Activated gamma-delta T cell treated with Interleukin-2 at 50 U/mL for 16 hours (primary cell): Measurements from ENCODE around the gene FAM83F.
"Not testable (repeated sequence)": the region's sequence is repeated elsewhere in the genome, so short reads cannot be mapped to it uniquely, and the experiment has no call there.

Experiments
- DNase-seq: peaks from one replicate; pipeline ENCODE4 v3.0.0-alpha.2; 2020

Gene FAM83F

DNA sequence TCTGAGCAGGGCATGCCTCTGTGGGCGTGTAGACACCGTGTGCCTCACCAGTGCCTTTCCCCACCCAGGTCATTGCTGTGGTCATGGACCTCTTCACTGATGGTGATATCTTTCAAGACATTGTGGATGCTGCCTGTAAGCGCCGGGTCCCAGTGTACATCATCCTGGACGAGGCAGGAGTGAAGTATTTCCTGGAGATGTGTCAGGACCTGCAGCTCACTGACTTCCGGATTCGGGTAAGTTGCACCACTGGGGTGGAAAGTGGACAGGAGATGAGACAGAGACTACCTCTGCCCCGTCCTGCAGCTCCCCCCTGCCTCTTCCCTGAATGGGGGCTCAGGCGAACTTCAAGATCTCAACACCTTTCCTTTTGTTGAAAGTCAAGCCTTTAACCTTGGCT is 24.3 kb downstream of the FAM83F start:
- no peak for DNase-seq

DNA sequence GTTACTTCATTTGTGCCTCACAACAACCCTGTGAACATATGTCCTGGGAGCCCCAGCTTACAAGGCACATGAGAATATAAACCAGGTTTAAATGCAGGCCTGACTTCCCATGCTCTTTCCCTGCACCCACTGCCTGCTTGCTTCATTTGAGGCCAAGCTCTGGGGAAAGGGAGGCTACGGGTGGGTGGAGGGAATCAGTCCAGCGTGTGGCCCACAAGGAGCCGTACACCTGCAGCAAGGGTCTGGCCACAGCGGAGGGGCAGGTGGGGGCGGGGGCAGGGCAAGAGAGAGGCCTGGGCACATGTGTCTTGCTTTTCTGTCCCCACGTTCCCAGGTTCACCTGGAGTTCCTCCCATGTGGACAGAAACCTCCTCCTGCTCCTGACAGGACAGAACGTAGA is 26.2 kb downstream of the FAM83F start:
- DNase-seq, result no peak

DNA sequence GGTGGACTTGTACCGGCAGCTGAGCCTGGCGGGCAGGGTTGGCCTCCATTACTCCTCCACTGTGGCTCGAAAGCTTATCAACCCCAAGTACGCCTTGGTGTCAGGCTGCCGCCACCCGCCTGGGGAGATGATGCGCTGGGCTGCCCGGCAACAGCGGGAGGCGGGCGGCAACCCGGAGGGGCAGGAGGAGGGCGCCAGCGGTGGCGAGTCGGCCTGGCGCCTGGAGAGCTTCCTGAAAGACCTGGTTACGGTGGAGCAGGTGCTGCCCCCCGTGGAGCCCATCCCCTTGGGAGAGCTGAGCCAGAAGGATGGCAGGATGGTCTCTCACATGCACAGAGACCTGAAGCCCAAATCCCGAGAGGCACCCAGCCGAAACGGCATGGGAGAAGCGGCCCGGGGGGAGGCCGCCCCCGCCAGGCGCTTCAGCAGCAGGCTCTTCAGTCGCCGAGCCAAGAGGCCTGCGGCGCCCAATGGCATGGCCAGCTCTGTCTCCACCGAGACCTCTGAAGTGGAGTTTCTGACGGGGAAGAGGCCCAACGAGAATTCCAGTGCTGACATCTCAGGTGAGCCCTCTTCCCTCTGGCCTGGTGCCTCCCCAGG is 26.7 kb downstream of the FAM83F start:
- DNase-seq, result no peak

DNA sequence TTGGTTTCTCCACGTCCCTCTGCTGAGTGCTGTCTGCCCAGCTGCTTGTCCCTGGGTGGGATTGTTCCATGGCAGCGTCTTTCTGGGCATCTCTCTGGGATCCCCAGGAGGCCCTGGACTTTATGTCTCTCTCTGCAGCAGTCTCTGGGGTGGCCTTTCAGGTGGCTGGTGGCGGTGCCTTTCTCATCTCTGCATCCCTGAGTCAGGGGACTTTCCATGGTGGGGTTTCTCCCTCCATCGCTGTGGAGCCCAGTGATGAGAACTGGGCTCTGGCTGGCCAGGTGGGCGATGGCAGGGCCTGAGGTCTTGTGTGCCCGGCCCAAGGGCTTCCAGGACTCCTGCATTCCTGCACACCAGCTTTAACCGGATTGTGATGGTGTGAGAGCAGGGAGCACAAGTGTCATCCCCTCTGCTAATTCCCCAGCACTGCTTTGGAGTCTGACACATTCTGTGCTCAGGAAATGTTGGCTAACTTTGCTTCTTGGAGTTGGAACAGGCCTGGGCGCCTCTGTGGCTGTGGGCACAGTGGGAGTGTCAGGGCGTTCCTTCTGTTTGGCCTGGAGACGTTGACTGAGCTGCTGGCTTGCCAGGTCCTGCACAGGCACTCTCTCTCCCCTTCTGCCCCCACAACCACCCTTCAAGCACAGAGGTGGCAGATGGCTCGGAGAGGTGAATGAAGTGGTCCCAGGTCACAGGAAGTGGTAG is 27.9 kb downstream of the FAM83F start:
- no peak for DNase-seq

DNA sequence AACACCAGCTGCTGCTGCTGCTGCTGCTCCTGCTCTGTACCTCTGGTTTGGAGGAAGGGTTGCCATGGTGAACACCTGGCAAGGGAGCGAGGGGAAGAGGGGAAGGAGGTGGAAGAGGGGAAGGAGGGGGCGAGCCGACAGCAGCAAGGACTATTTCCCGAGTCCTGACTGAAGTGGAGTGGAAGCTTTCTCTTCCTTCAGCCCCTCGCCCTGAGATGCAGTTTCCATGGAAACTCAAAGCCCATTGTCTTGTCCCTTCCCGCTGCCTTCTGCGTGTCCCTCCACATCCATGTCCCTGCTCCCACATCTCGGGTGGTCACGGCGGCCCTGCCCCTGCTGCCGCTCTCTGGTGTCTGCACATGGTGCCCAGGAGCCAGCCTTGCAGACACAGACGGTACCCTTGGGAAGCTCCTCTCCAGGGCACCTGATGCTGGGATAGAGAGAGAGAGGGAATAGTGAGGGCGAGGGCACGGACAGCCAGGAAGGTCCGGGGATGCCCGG is 28.6 kb downstream of the FAM83F start:
- DNase-seq, result no peak

DNA sequence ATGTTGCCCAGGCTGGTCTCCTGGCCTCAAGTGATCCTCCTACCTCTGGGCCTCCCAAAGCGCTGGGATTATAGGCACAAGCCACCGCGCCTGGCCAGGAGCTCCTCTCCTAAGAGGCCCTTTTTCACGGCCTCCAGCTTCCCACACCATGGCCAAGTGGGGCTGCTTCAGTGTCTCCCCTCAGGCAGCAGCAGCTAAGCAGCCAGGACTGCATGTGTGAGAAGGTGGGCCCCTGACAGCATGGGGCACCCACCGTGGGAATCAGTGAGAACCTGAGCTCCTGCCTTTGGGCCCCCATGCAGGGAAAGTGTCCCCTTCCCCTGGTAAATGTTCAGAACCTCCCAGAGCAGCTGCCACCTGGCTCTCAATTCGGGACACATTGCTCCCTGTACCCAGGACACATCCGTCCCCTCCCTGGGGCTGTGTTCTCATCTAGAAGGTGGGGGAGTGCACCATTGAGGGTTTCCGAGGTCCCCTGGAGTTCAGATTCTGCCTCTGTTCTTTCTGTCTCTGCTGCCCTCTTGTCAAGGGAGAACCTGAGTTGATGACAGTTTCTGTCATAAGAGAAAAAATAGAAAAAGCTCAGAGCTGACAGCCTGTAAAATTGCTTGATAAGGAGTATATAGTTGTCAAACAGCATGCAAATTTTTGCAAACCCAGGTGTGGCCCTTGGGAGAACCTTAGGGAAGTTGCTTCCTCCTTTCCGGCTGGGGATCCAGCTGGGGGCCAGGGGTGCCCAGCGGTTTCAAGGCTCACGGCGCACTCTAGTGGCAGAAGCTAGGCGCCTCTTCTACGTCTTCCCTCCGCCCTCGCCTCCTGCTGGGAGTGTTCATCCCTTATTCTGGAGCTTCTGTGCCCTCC is 29.7 kb downstream of the FAM83F start:
- peak; percentile 54 for DNase-seq

DNA sequence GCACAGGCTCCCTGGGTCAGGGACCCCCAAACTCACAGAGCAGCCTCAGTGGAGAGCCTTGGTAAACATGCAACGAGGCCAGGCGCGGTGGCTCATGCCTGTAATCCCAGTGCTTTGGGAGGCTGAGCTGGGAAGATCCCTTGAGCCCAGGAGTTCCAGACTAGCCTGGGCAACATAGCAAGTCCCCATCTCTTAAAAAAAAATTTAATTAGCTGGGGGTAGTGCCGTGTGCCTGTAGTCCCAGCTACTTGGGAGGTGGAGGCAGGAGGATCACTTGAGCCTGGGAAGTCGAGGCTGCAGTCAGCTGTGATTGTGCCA is 30.3 kb downstream of the FAM83F start:
- DNase-seq, result not testable (repeated sequence)

DNA sequence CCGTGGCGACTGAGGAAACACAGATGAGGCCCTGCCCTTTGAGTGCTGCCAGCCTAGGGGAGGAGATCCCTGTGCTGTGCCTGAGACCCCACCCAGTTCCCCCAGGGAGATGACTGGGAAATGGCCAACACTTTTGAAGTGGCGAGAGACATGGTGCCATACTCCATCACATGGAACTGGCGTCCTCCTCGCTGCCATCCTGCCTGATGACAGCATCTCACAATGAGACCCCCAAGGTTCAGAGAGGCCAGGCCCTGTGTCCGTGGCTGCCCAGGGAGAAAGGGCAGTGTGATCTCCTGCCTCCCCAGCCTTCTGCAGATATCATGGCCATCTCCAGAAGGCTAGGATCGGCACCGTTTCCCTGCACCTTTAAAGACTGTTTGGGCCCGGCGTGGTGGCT is 31.1 kb downstream of the FAM83F start:
- no peak for DNase-seq

DNA sequence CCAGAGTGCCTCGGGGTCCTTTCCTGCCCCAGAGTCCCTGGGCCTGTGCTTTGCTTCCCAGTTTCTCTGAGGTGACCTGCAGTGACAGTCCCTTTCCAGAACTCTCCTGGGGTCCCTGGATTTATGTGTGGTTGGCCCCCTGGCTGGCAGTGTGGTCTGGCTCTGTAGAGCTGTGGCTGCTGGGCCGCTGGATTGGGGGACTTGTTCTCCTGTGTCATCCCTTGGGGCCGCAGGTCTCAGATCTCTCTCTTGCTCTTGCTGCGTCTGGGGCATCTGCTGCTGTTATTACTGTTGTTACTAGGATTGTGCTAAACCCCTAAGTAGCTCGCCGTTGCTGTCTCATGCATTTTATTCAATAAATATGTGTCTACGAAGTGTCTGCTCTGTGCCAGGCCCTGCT is 31.9 kb downstream of the FAM83F start:
- DNase-seq, result no peak

DNA sequence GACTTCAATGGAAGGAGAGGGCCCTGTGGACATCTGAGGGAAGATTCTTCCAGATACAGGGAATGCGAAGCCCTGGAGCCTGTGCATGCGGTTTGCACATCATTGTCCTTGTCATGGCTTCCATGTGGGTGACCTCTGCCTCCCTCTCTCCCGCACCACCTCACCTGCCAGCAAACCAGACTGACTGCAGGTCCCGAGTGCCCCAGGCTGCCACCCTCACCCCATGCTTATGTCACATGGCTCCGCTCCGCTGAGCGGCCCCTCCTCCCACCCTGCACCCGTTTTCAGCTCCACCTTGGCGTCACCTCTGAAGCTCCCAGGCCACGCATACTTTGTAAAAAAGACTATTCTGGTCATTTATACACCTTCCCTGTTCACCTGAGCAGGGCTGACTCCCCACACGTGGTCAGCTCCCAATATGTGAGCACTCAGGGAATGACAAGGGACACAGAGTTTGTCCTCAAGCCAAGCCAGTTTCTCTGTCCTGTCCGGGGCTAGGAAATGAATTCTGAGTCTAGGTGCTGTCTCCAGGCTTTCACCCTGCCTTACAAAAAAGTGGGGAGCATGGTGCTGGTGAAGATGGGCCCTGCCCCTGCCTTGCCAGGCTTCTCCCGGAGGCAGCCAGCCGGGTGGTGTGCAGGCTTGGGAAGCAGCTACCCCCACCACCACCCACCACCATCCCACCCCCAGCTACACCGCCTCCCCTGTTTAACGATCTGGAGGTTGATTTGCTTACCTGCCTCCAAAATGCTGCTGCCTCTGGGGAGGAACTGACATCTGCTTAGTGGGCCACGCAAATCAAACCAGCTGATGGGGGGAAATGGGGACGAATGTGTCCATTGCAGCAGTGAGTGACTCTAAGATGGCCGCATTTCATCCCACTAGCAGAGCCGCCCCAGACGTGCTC is 32.7 kb downstream of the FAM83F start:
- no peak for DNase-seq

DNA sequence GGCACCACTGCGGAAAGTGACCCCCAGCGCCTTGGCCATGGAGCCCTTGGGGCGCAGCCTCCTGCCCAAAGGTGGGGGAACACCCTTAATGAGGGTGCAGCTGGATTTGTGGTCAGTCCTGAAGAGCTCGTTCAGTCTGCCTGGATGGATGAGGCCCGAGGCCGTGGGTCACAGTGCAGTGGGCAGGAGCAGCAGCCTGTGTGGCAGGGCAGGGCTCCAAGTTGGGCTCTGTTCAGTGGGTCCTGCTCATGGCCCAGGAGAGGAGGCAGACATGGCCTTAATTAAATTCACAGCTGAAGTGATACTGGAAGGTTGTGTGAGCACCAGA is 33.3 kb downstream of the FAM83F start:
- no peak for DNase-seq

DNA sequence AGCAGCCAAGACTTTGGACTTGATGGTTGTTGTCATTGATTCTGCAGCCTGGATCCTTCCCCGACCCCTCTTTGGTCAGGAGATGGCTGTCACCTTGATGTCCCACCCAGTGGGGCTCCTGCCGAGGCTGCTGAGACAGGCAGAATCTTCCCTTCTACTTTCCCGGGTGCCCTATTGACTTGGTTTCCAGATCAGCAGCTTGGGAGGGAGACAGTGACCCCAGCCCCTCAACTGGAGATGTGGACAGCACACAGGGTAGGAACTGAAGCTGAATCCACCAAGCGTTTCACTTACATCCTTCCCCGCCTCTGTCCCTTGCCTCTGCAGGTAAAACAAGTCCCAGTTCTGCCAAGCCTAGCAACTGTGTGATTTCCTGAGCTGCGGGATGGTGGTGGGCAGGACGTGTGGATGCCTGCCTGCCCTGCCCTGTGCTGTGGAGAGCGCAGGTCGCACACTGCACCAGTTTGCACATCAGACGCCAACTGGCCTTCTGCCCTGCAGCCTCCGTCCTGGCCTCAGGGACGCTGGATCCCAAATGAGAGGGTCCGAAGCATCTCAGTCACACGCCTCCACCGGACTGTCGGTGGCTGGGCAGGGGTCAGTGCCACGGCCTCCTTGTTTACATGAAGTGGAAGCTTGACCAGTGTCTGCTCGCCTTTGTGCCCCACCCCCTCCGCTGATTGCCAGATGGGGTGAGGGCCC is 34.6 kb downstream of the FAM83F start:
- no peak for DNase-seq

DNA sequence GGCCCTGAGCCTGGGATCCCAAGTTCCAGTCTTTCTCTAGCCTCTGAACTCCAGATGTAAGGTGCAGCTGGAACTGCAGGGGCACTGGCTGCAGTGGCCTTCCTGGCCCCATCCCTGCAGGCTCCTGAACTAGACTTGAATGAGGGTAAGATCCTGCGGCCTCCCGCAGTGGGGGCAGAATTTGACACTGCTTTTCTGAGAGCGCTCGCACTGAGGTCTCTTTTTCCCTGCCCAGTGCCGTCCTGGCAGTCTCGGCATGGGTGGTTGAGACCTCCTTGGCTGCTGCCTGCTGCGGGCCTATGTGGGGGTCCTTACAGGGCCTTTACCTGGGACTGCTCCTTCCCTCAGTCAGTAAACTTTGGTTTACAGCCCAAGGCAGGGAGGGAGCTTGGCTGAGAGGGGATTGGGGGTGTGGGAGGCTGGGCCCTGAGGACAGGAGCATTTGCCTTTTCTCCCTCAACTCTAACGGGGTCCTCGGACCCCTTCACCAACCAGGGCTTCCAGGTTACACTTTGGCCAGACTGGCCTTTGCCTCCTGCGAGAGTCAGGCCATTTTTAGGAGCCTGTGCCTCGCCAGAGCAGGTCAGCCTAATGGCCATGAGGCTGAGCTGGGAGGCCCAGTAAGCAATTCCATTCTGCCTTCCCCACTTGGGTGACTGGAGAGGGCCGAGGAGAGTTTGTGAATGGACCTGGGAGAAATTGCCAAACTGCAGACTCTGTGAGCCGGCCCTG is 35.4 kb downstream of the FAM83F start:
- no peak for DNase-seq

DNA sequence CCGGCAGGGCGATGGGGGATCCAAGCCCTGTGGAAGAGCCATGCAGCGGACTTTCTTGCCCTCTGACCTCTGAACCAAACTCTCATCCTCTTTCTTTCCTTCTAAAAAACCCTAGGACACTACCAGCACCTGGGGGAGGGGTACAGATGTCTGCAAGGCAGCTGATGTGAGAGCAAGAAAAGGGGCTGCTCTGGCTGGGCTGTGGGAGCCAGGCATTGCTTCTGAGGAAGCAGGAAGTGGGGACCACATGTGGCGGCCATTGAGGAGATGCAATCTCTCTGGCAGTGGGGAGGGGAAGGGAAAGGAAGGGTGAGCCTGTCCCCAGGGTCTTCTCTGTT is 36.0 kb downstream of the FAM83F start:
- DNase-seq, result no peak

DNA sequence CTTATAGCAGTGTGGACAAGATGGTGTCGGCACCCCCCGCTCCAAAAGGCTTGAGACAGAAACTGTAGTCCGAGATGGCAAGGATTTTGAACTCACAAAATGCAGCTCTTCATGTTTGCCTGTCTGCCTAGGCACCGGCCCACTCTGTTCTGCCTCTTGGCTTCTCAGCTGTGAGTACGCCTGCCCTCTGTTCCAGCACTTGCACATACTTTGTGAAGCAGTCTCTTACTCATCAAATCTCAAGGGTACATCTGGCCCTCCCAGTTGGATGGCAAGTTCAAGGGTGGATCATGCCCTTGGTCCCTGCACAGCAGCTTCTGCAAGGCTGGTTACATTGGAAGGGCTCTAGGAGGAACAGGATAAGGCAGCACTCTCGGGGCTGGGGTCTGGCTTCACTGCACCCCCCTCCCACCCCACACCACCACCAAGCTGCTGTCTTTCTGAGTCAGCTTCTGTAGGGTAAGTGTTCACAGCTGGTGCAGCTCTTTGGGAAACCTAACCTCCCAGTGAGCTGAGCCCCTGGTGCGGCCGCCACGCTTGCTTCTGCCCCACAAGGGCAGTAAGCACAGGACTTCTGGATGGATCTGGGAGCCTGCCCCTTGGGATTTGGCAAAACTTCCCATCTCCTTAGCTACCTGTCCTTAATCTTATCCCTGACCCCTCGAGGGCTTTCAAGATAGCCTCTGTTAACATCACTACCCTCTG is 37.2 kb downstream of the FAM83F start:
- DNase-seq, result no peak

DNA sequence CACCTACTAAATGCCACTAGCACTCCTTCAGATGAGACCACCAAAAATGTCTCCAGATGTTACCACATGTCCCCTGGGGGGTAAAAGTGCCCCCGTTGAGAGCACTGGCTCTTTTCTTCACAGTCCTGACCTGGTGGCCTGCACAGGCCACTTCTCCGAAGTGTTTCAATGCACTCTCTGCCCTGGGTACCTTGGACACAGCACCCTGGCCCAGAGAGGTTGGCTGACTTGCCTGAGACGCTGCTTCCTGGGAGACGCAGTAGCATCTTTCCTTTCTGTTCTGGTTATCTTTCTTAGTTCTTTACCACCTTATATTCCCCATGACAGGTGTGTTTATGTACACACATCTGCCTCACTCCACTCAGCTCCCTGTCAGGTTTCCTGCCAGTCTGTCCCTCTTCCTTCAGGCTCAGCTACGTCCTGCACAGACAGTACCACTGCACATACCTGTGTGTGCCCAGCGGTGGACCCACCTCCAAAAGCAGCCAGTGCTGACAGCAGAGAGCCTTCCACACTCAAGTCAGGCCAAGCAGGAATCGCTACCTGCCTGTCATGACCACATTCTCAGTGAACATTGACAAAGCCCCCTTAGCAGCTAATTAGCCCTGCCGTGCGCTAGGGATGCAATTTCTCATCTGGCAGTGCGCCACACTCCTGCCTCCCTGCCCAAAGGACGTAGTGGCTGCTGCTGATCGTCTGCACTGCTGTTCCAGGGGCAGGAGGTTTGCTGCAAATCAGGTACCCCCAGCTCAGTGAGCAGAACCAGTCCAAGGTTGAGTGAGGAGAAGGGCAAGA is 39.0 kb downstream of the FAM83F start:
- no peak for DNase-seq

DNA sequence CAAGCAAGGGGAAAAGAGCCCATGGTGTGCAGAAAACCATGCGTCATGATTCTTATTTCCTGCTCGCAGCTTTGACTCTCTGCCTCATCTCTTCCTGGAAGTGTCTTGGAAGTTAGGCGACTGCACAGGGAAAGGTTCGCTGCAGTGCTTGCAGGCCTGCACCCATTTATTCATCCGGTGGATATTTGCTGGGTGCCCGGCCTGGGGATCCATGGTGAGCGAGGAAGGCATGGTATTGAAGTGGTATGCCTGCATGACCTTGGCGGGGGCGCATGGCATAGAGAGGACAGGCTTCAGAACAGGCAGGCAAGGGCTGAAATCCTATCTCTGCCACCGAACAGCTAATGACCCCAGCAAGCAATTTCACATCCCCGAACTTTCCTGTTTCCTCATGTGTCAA is 40.6 kb downstream of the FAM83F start:
- no peak for DNase-seq

DNA sequence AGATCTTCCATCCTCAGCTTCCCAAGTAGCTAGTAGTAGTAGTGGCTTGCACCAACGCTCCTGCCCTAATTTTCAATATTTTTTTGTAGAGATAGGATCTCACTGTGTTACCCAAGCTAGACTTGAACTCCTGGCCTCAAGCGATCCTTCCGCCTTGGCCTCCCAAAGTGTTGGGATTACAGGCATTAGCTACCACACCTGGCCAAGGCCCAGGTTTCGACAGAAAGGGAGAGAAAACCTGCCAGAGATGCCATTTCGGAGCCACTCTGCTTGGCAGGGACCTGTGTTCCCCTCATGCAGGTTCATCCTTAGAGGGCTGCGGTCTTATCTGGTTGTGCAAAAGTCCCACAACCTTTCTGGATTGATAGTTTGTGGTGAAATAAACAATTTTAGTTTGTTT is 41.4 kb downstream of the FAM83F start:
- DNase-seq, result no peak

DNA sequence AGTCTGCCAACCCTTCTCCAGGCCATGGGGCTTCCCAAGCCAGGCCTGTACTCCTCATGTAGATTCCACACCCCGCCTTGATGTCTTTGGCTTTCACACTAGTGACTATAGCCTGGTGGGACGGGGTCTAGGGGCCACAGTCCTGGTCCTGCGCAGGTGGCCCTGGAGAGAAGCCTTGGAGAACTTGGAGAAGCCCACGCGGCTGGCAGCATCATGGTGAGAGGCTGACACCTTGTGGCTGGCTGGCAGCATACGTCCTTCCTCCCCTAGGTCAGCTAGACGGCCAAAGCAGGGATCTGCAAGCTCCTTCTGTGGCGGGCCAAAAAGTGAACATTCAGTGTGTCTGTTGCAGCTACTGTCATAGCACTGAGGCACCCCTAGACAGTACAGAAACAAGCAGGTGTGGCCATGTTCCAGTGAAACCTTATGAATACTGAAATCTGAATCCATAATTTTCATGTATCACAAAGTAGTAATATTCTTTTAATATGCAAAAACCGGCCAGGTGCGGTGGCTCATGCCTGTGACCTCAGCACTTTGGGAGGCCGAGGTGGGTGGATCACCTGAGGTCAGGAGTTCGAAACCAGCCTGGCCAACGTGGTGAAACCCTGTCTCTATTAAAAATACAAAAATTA is 42.0 kb downstream of the FAM83F start:
- DNase-seq, result peak; percentile 35

DNA sequence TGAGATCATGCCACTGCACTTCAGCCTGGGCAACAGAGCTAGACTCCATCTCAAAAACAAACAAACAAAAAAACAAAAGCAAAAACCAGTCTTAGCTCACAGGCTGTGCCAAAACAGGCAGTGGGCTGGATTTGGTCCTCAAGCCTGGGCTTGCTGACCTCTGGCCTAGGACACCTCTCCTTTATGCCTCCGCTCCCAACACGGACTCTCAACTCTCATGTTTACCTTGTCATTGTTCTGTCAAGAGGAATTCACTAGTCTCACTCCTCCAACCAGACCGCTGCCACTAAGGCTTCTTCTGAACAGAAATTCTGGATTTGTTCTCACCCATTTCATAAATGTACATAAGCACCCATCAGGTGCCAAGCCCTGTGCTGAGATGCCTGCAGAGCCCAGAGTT is 42.6 kb downstream of the FAM83F start:
- no peak for DNase-seq
